Skeletal muscle tissue (tissue), 4 donors: Measurements from ENCODE around the gene ZC3HAV1. TPM values are rescaled to one million over a fixed set of nuclear protein-coding genes. Genes with fewer than 3 reads are reported as not detected.
"Not testable (repeated sequence)": the region's sequence is repeated elsewhere in the genome, so short reads cannot be mapped to it uniquely, and the experiment has no call there.

Experiments
- H3K27ac ChIP-seq: one replicate; pipeline ENCODE4 v1.7.0; 2013; ENCODE audit warnings: mild to moderate bottlenecking, low read depth, low read length, inconsistent platforms
- H3K27me3 ChIP-seq, 3 donors: one replicate each; pipeline ENCODE4 v1.7.0; 2013; ENCODE audit warnings: low read length in 3 of 3; ENCODE audit not compliant: control insufficient read depth in 3 of 3, insufficient read depth in 3 of 3
- H3K36me3 ChIP-seq, 3 donors: one replicate each; pipeline ENCODE4 v1.7.0; 2013; ENCODE audit warnings: low read length in 3 of 3; ENCODE audit not compliant: control insufficient read depth in 3 of 3, insufficient read depth in 3 of 3
- H3K4me1 ChIP-seq, 3 donors: one replicate each; pipeline ENCODE4 v1.7.0; 2013; ENCODE audit warnings: low read length in 3 of 3, mild to moderate bottlenecking in 3 of 3; ENCODE audit not compliant: control insufficient read depth in 3 of 3, insufficient read depth in 3 of 3
- H3K4me3 ChIP-seq, 3 donors: one replicate each; pipeline ENCODE4 v1.7.0; 2013; ENCODE audit warnings: low read length in 3 of 3
- H3K9ac ChIP-seq, 3 donors: one replicate each; pipeline ENCODE4 v1.7.0; 2013; ENCODE audit warnings: low read length in 3 of 3, mild to moderate bottlenecking in 3 of 3, moderate library complexity in 2 of 3, low read depth in 1 of 3
- H3K9me3 ChIP-seq, 3 donors: one replicate each; pipeline ENCODE4 v1.7.0; 2013; ENCODE audit warnings: low read length in 3 of 3; ENCODE audit not compliant: control insufficient read depth in 3 of 3
- total RNA-seq: library from RNA; depleted of rRNA; stranded (reverse); fragments of >200 nt; gene quantifications from one replicate; pipeline ENCODE4 v1.2.3, GENCODE V29; 2014
- donor health status: Osteomylitis.

ZC3HAV1 gene
- total RNA-seq, 1 donor from 2014 or later: 18.8 TPM

- H3K9ac ChIP-seq: no peak overlapping the region
- H3K4me3 ChIP-seq: no peak overlapping the region
- no peaks in the 10 kb centered on the region for H3K27me3 ChIP-seq
- no peak overlapping the region for H3K27ac ChIP-seq
- H3K4me1 ChIP-seq: peaks cover 5 to 14% (median 11%) of the 10 kb centered on the region in 3 donors
- no peaks in the 10 kb centered on the region for H3K9me3 ChIP-seq
- H3K36me3 ChIP-seq: no peaks in the 10 kb centered on the region
These were observed 5.4 kb downstream of the ZC3HAV1 start for GRCh38 chr7:139104091-139104450.

GRCh38 chr7:139103057-139103815 lies 6.3 kb downstream of the ZC3HAV1 start:
- Histone ChIP-seq H3K4me1 (peaks cover 1 to 13% (median 8%) of the 10 kb centered on the region in 3 donors), H3K27me3 (no peaks in the 10 kb centered on the region), H3K36me3 (no peaks in the 10 kb centered on the region), H3K27ac (peak overlapping the region; percentile 2), H3K4me3 (no peak overlapping the region), H3K9me3 (no peaks in the 10 kb centered on the region), H3K9ac (no peak overlapping the region)

- not testable (repeated sequence) for H3K36me3 ChIP-seq, H3K4me1 ChIP-seq, H3K9ac ChIP-seq, H3K4me3 ChIP-seq, H3K27ac ChIP-seq, H3K9me3 ChIP-seq, H3K27me3 ChIP-seq
These were observed 7.8 kb downstream of the ZC3HAV1 start for GRCh38 chr7:139101637-139102158.

GRCh38 chr7:139099172-139099947 lies 10.2 kb downstream of the ZC3HAV1 start:
- no peaks in the 10 kb centered on the region for H3K27me3 ChIP-seq
- no peaks in the 10 kb centered on the region for H3K9me3 ChIP-seq
- no peaks in the 10 kb centered on the region for H3K36me3 ChIP-seq
- peaks cover 0 to 12% (median 6%) of the 10 kb centered on the region in 3 donors for H3K4me1 ChIP-seq
- H3K4me3 ChIP-seq: no peak overlapping the region
- no peak overlapping the region for H3K27ac ChIP-seq
- no peak overlapping the region for H3K9ac ChIP-seq

- peak overlapping the region in 1 of 3 donors; percentile 0 for H3K4me3 ChIP-seq
- no peaks in the 10 kb centered on the region for H3K9me3 ChIP-seq
- H3K27me3 ChIP-seq: no peaks in the 10 kb centered on the region
- H3K9ac ChIP-seq: no peak overlapping the region
- peaks cover 3 to 11% (median 3%) of the 10 kb centered on the region in 3 donors for H3K4me1 ChIP-seq
- H3K36me3 ChIP-seq: no peaks in the 10 kb centered on the region
- no peak overlapping the region for H3K27ac ChIP-seq
These were observed 14.3 kb downstream of the ZC3HAV1 start for GRCh38 chr7:139095194-139095659.

- Histone ChIP-seq H3K4me3 (peak overlapping the region in 1 of 3 donors; percentile 0), H3K4me1 (peaks cover 3 to 11% (median 3%) of the 10 kb centered on the region in 3 donors), H3K9ac (peak overlapping the region in 1 of 3 donors; percentile 57), H3K36me3 (no peaks in the 10 kb centered on the region), H3K9me3 (no peaks in the 10 kb centered on the region), H3K27ac (no peak overlapping the region), H3K27me3 (no peaks in the 10 kb centered on the region)
These were observed 14.9 kb downstream of the ZC3HAV1 start for GRCh38 chr7:139094596-139094995.

- Histone ChIP-seq H3K9ac (no peak overlapping the region), H3K4me3 (no peak overlapping the region), H3K4me1 (peaks cover 3 to 11% (median 3%) of the 10 kb centered on the region in 3 donors), H3K9me3 (no peaks in the 10 kb centered on the region), H3K36me3 (peaks cover 0 to 4% (median 0%) of the 10 kb centered on the region in 3 donors), H3K27me3 (no peaks in the 10 kb centered on the region), H3K27ac (no peak overlapping the region)
These were observed 15.5 kb downstream of the ZC3HAV1 start for GRCh38 chr7:139094030-139094429.

- not testable (repeated sequence) for H3K36me3 ChIP-seq, H3K9ac ChIP-seq, H3K27ac ChIP-seq, H3K4me3 ChIP-seq, H3K9me3 ChIP-seq, H3K27me3 ChIP-seq
- peaks cover 3 to 11% (median 3%) of the 10 kb centered on the region in 3 donors for H3K4me1 ChIP-seq
These were observed 16.0 kb downstream of the ZC3HAV1 start for GRCh38 chr7:139093512-139093911.

- Histone ChIP-seq H3K9me3 (no peaks in the 10 kb centered on the region), H3K4me1 (peaks cover 3 to 11% (median 3%) of the 10 kb centered on the region in 3 donors)
These were observed 17.3 kb downstream of the ZC3HAV1 start for GRCh38 chr7:139092090-139092796.

More at GRCh38 chr7:139092090-139092796, 17.3 kb downstream of the ZC3HAV1 start:
- Histone ChIP-seq H3K36me3 (peaks cover 0 to 12% (median 7%) of the 10 kb centered on the region in 3 donors), H3K4me3 (no peak overlapping the region), H3K9ac (no peak overlapping the region), H3K27ac (no peak overlapping the region), H3K27me3 (no peaks in the 10 kb centered on the region)
